ENCODE results near the gene KCNIP4. TPM values are rescaled to one million over a fixed set of nuclear protein-coding genes. Genes with fewer than 3 reads are reported as not detected.

KCNIP4 gene
- total and polyA plus RNA-seq, 8 donors = 0.05 TPM; not detected in 7

GRCh38 chr4:21946858-21947257 lies 1.7 kb downstream of the KCNIP4 start:
- no peak for TF ChIP-seq CTCF (IDR thresholded peaks at IDR 0.05)
- Histone ChIP-seq H3K4me1 (no peaks in the 10 kb centered on the region), H3K9me3 (no peaks in the 10 kb centered on the region), H3K4me3 (no peak overlapping the region), H3K36me3 (no peaks in the 10 kb centered on the region), H3K27me3 (peaks cover 0 to 18% (median 0%) of the 10 kb centered on the region in 4 donors), H3K27ac (no peak overlapping the region)
- intact Hi-C loops (cut with DNase I) = no loop called here
- DNase-seq = no peak
- FAIRE-seq = no peak
- ATAC-seq = no peak
- 61 to 78% methylated on average over 6 of the region's 6 CpGs for WGBS, 2 donors

GRCh38 chr4:21921526-21922180 lies 26.9 kb downstream of the KCNIP4 start:
- DNase-seq (no peak), FAIRE-seq (no peak), ATAC-seq (no peak)
- no peaks in the 10 kb centered on the region for H3K4me1 ChIP-seq
- H3K27ac ChIP-seq = no peak overlapping the region
- H3K4me3 ChIP-seq = no peak overlapping the region
- no peaks in the 10 kb centered on the region for H3K36me3 ChIP-seq
- no peak for TF ChIP-seq CTCF (IDR thresholded peaks at IDR 0.05)
- 36 to 50% methylated on average over 3 of the region's 3 CpGs for WGBS, 2 donors
- intact Hi-C loops (cut with DNase I) = no loop called here
- no peaks in the 10 kb centered on the region for H3K9me3 ChIP-seq
- no peaks in the 10 kb centered on the region for H3K27me3 ChIP-seq

GRCh38 chr4:21915761-21916160 lies 32.8 kb downstream of the KCNIP4 start:
- 33 to 49% methylated on average over 3 of the region's 3 CpGs for WGBS, 2 donors
- H3K4me1 ChIP-seq = no peaks in the 10 kb centered on the region
- no peak for TF ChIP-seq CTCF (IDR thresholded peaks at IDR 0.05)
- FAIRE-seq (no peak), DNase-seq (no peak), ATAC-seq (no peak)
- no peak overlapping the region for H3K4me3 ChIP-seq
- no peak overlapping the region for H3K27ac ChIP-seq
- intact Hi-C loops (cut with DNase I) = no loop called here
- no peaks in the 10 kb centered on the region for H3K27me3 ChIP-seq
- H3K36me3 ChIP-seq = no peaks in the 10 kb centered on the region
- no peaks in the 10 kb centered on the region for H3K9me3 ChIP-seq

GRCh38 chr4:21901831-21902230 lies 46.7 kb downstream of the KCNIP4 start:
- Histone ChIP-seq H3K4me3 (no peak overlapping the region), H3K36me3 (no peaks in the 10 kb centered on the region), H3K9me3 (no peaks in the 10 kb centered on the region), H3K27me3 (no peaks in the 10 kb centered on the region), H3K27ac (no peak overlapping the region), H3K4me1 (no peaks in the 10 kb centered on the region)
- 67 to 76% methylated on average over 1 of the region's 1 CpG for WGBS, 2 donors
- TF ChIP-seq CTCF (IDR thresholded peaks at IDR 0.05) = no peak
- ATAC-seq = no peak
- no peak for DNase-seq
- FAIRE-seq = no peak
- intact Hi-C loops (cut with DNase I) = no loop called here

GRCh38 chr4:21901281-21901680 lies 47.3 kb downstream of the KCNIP4 start:
- no peaks in the 10 kb centered on the region for H3K36me3 ChIP-seq
- H3K27ac ChIP-seq = no peak overlapping the region
- intact Hi-C loops (cut with DNase I) = no loop called here
- H3K4me1 ChIP-seq = no peaks in the 10 kb centered on the region
- no peak for TF ChIP-seq CTCF (IDR thresholded peaks at IDR 0.05)
- ATAC-seq (no peak), FAIRE-seq (no peak), DNase-seq (no peak)
- no peaks in the 10 kb centered on the region for H3K27me3 ChIP-seq
- no peaks in the 10 kb centered on the region for H3K9me3 ChIP-seq
- 68 to 76% methylated on average over 2 of the region's 2 CpGs for WGBS, 2 donors
- H3K4me3 ChIP-seq = no peak overlapping the region

Measured in pancreas (tissue), 10 donors.